ENCODE measurements around the gene TLL1. TPM values are rescaled to one million over a fixed set of nuclear protein-coding genes. Genes with fewer than 3 reads are reported as not detected.

The TLL1 gene
- total and polyA plus RNA-seq, 2 experiments from 2014 or later = 0.06 TPM; not detected in 1

GRCh38 chr4:165953181-165953580 lies 80.1 kb downstream of the TLL1 start:
- H3K9me3 ChIP-seq (ENCODE audit: low read depth) = no peaks in the 10 kb centered on the region
- H3K27ac ChIP-seq = no peak overlapping the region
- no peaks in the 10 kb centered on the region for H3K27me3 ChIP-seq
- TF ChIP-seq CTCF (IDR thresholded peaks at IDR 0.05; ENCODE audit: low read depth, low read length) = no peak
- no peak for DNase-seq (ENCODE audit: low read depth in 1 of 2, low spot score in 1 of 2)
- no peak overlapping the region for H3K4me3 ChIP-seq
- no peaks in the 10 kb centered on the region for H3K4me1 ChIP-seq (ENCODE audit: low read depth)
- no peaks in the 10 kb centered on the region for H3K36me3 ChIP-seq

GRCh38 chr4:165963621-165964020 lies 90.6 kb downstream of the TLL1 start:
- Histone ChIP-seq H3K36me3 (no peaks in the 10 kb centered on the region), H3K27ac (no peak overlapping the region), H3K4me1 (ENCODE audit: low read depth) (no peaks in the 10 kb centered on the region), H3K4me3 (no peak overlapping the region), H3K9me3 (ENCODE audit: low read depth) (no peaks in the 10 kb centered on the region), H3K27me3 (no peaks in the 10 kb centered on the region)
- no peak for DNase-seq (ENCODE audit: low read depth in 1 of 2, low spot score in 1 of 2)
- no peak for TF ChIP-seq CTCF (IDR thresholded peaks at IDR 0.05; ENCODE audit: low read depth, low read length)

GRCh38 chr4:165964591-165964990 lies 91.6 kb downstream of the TLL1 start:
- no peak overlapping the region for H3K27ac ChIP-seq
- H3K9me3 ChIP-seq (ENCODE audit: low read depth) = no peaks in the 10 kb centered on the region
- no peak for TF ChIP-seq CTCF (IDR thresholded peaks at IDR 0.05; ENCODE audit: low read depth, low read length)
- H3K27me3 ChIP-seq = no peaks in the 10 kb centered on the region
- no peaks in the 10 kb centered on the region for H3K36me3 ChIP-seq
- no peaks in the 10 kb centered on the region for H3K4me1 ChIP-seq (ENCODE audit: low read depth)
- DNase-seq (ENCODE audit: low read depth in 1 of 2, low spot score in 1 of 2) = no peak
- H3K4me3 ChIP-seq = no peak overlapping the region

GRCh38 chr4:165965503-165965902 lies 92.5 kb downstream of the TLL1 start:
- no peak overlapping the region for H3K4me3 ChIP-seq
- no peak overlapping the region for H3K27ac ChIP-seq
- DNase-seq (ENCODE audit: low read depth in 1 of 2, low spot score in 1 of 2) = no peak
- no peaks in the 10 kb centered on the region for H3K36me3 ChIP-seq
- no peak for TF ChIP-seq CTCF (IDR thresholded peaks at IDR 0.05; ENCODE audit: low read depth, low read length)
- no peaks in the 10 kb centered on the region for H3K27me3 ChIP-seq
- H3K4me1 ChIP-seq (ENCODE audit: low read depth) = no peaks in the 10 kb centered on the region
- H3K9me3 ChIP-seq (ENCODE audit: low read depth) = no peaks in the 10 kb centered on the region

- H3K27me3 ChIP-seq = no peaks in the 10 kb centered on the region
- H3K9me3 ChIP-seq (ENCODE audit: low read depth) = no peaks in the 10 kb centered on the region
- no peak for DNase-seq (ENCODE audit: low read depth in 1 of 2, low spot score in 1 of 2)
- no peak for TF ChIP-seq CTCF (IDR thresholded peaks at IDR 0.05; ENCODE audit: low read depth, low read length)
- no peak overlapping the region for H3K4me3 ChIP-seq
- H3K36me3 ChIP-seq = no peaks in the 10 kb centered on the region
- H3K4me1 ChIP-seq (ENCODE audit: low read depth) = no peaks in the 10 kb centered on the region
- H3K27ac ChIP-seq = no peak overlapping the region
Observed at GRCh38 chr4:165966833-165967232, 93.8 kb downstream of the TLL1 start.

GRCh38 chr4:165967486-165967885 lies 94.4 kb downstream of the TLL1 start:
- TF ChIP-seq CTCF (IDR thresholded peaks at IDR 0.05; ENCODE audit: low read depth, low read length) = no peak
- no peak overlapping the region for H3K4me3 ChIP-seq
- no peak for DNase-seq (ENCODE audit: low read depth in 1 of 2, low spot score in 1 of 2)
- H3K9me3 ChIP-seq (ENCODE audit: low read depth) = no peaks in the 10 kb centered on the region
- H3K4me1 ChIP-seq (ENCODE audit: low read depth) = no peaks in the 10 kb centered on the region
- H3K27ac ChIP-seq = no peak overlapping the region
- H3K36me3 ChIP-seq = no peaks in the 10 kb centered on the region
- no peaks in the 10 kb centered on the region for H3K27me3 ChIP-seq
